Measurements from ENCODE around the gene USP5.

DNA sequence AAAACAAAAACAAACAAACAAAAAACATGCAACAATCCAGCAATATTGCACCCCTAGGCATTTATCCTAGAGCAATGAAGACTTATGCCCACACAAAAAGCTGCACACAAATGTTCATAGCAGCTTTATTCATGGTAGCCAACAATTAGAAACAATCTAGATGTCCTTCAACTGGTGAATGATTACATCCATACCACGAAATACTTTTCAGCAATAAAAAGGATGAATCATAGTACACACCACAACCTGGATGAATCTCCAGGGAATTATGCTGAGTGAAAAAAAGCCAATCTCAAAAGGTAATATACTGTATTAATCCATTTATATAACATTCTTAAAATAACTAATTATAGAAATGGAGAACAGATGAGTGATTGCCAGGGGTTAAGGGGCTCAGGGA lies 44.8 kb upstream of the USP5 start:
- TF ChIP-seq, protein P1, sequence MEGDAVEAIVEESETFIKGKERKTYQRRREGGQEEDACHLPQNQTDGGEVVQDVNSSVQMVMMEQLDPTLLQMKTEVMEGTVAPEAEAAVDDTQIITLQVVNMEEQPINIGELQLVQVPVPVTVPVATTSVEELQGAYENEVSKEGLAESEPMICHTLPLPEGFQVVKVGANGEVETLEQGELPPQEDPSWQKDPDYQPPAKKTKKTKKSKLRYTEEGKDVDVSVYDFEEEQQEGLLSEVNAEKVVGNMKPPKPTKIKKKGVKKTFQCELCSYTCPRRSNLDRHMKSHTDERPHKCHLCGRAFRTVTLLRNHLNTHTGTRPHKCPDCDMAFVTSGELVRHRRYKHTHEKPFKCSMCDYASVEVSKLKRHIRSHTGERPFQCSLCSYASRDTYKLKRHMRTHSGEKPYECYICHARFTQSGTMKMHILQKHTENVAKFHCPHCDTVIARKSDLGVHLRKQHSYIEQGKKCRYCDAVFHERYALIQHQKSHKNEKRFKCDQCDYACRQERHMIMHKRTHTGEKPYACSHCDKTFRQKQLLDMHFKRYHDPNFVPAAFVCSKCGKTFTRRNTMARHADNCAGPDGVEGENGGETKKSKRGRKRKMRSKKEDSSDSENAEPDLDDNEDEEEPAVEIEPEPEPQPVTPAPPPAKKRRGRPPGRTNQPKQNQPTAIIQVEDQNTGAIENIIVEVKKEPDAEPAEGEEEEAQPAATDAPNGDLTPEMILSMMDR (IDR thresholded peaks at IDR 0.05): no peak
- no peak for TF ChIP-seq POLR2A (IDR thresholded peaks at IDR 0.05)

Measured in Peyer's patch (tissue), 4 donors.